Measurements from ENCODE around the gene AGT. TPM values are rescaled to one million over a fixed set of nuclear protein-coding genes. Genes with fewer than 3 reads are reported as not detected.
A peak's percentile ranks its signal among the peaks of the same experiment; 100 is the strongest.

Gene AGT
- total RNA-seq, 1 donor from 2014 or later = 6.3 TPM

DNA sequence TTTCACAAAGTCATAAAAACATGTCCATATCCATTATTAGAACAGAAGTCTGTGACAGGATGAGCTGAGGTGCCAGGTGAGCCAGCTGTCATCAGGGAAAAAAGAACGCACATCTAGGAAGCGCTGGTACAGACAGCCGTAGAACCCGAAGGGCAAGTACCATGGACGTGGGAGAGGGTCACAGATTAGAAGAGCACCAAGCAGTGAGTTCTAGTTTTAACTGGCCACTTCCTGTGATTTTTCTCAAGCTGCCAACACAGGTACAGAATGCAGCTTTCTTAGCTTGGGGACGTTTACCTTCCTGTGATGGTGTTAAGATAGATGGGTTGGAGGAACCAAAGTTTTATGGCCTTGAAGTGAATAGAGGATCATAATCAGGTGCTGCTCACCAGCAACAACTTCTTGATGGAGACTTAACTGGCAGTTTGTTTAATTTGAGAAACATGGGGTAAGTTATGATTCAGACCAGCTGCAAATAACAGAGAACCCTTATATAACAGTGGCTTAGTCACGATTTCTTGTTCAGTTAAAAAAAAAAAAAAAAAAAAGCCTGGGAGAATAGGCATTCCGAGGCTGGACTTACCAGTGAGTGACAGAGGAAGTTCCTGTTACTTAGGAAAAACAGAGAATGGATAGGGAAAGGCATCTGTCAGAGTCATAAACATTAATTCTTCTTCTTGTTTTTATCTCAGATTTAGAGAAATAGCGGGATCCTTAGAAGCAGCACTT, 30.9 kb downstream of the AGT start:
- Mint-ChIP-seq H3K9me3 (ENCODE audit: unreplicated experiment) (no peaks in the 10 kb centered on the region), H3K27ac (ENCODE audit: unreplicated experiment) (peak overlapping the region; percentile 75), H3K27me3 (ENCODE audit: unreplicated experiment) (peaks cover 4% of the 10 kb centered on the region), H3K4me3 (ENCODE audit: unreplicated experiment) (no peak overlapping the region), H3K36me3 (ENCODE audit: unreplicated experiment) (no peaks in the 10 kb centered on the region), H3K4me1 (ENCODE audit: low read depth, unreplicated experiment) (peaks cover 13% of the 10 kb centered on the region)
- DNase-seq = no peak
- TF ChIP-seq, protein P1, sequence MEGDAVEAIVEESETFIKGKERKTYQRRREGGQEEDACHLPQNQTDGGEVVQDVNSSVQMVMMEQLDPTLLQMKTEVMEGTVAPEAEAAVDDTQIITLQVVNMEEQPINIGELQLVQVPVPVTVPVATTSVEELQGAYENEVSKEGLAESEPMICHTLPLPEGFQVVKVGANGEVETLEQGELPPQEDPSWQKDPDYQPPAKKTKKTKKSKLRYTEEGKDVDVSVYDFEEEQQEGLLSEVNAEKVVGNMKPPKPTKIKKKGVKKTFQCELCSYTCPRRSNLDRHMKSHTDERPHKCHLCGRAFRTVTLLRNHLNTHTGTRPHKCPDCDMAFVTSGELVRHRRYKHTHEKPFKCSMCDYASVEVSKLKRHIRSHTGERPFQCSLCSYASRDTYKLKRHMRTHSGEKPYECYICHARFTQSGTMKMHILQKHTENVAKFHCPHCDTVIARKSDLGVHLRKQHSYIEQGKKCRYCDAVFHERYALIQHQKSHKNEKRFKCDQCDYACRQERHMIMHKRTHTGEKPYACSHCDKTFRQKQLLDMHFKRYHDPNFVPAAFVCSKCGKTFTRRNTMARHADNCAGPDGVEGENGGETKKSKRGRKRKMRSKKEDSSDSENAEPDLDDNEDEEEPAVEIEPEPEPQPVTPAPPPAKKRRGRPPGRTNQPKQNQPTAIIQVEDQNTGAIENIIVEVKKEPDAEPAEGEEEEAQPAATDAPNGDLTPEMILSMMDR (IDR thresholded peaks at IDR 0.05; ENCODE audit: partially characterized antibody, unreplicated experiment) = no peak

GRCh38 chr1:230682274-230682673, 31.6 kb downstream of the AGT start:
- Mint-ChIP-seq H3K4me3 (ENCODE audit: unreplicated experiment) (peak overlapping the region; percentile 43), H3K27ac (ENCODE audit: unreplicated experiment) (peak overlapping the region; percentile 80), H3K4me1 (ENCODE audit: low read depth, unreplicated experiment) (peaks cover 13% of the 10 kb centered on the region), H3K9me3 (ENCODE audit: unreplicated experiment) (no peaks in the 10 kb centered on the region), H3K36me3 (ENCODE audit: unreplicated experiment) (no peaks in the 10 kb centered on the region), H3K27me3 (ENCODE audit: unreplicated experiment) (peaks cover 4% of the 10 kb centered on the region)
- DNase-seq = no peak
- TF ChIP-seq, protein P1 (IDR thresholded peaks at IDR 0.05; ENCODE audit: partially characterized antibody, unreplicated experiment) = no peak

GRCh38 chr1:230681599-230681998, 32.3 kb downstream of the AGT start:
- Mint-ChIP-seq H3K9me3 (ENCODE audit: unreplicated experiment) (no peaks in the 10 kb centered on the region), H3K27ac (ENCODE audit: unreplicated experiment) (no peak overlapping the region), H3K4me3 (ENCODE audit: unreplicated experiment) (no peak overlapping the region), H3K27me3 (ENCODE audit: unreplicated experiment) (peaks cover 4% of the 10 kb centered on the region), H3K36me3 (ENCODE audit: unreplicated experiment) (peaks cover 5% of the 10 kb centered on the region), H3K4me1 (ENCODE audit: low read depth, unreplicated experiment) (peaks cover 13% of the 10 kb centered on the region)
- TF ChIP-seq, protein P1 (IDR thresholded peaks at IDR 0.05; ENCODE audit: partially characterized antibody, unreplicated experiment) = no peak
- DNase-seq = no peak

DNA sequence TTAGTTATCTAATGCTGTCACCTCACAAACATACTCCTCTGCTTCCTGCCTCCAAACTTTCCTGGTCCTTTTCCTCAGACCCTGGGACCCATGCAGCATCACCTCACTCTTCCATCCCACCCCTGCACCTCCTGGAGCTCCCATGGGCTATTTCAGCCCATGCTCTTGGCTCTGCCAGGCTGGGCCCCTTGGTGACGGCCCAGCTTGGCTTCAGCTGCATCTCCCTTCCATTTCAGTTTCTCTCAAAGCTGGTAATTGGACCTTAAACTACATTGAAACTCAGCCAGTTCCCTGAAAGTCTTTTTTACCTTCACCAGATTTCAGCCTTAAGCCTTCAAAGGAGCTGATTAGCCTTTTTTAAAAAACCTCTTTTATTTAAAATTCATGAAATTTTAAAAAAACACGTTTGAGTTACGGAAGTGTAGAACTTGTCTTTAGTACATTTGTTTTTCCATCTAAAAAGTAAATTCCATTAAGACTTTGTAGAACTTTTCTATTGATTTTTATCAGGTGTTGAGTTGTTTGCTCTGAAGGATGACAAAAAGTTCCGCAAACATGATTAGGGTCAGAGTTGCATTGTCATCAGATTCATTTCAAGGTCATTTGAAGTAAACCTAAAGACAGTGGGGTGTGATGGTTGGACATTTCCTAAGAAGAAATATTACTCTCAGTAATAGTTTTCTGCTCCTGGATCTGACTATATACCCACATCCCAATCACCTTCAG, 33.5 kb downstream of the AGT start:
- no peak overlapping the region for H3K4me3 Mint-ChIP-seq (ENCODE audit: unreplicated experiment)
- peaks cover 4% of the 10 kb centered on the region for H3K27me3 Mint-ChIP-seq (ENCODE audit: unreplicated experiment)
- peaks cover 13% of the 10 kb centered on the region for H3K4me1 Mint-ChIP-seq (ENCODE audit: low read depth, unreplicated experiment)
- TF ChIP-seq, protein P1 (IDR thresholded peaks at IDR 0.05; ENCODE audit: partially characterized antibody, unreplicated experiment) = no peak
- no peaks in the 10 kb centered on the region for H3K9me3 Mint-ChIP-seq (ENCODE audit: unreplicated experiment)
- no peak for DNase-seq
- no peak overlapping the region for H3K27ac Mint-ChIP-seq (ENCODE audit: unreplicated experiment)
- H3K36me3 Mint-ChIP-seq (ENCODE audit: unreplicated experiment) = peaks cover 14% of the 10 kb centered on the region

DNA sequence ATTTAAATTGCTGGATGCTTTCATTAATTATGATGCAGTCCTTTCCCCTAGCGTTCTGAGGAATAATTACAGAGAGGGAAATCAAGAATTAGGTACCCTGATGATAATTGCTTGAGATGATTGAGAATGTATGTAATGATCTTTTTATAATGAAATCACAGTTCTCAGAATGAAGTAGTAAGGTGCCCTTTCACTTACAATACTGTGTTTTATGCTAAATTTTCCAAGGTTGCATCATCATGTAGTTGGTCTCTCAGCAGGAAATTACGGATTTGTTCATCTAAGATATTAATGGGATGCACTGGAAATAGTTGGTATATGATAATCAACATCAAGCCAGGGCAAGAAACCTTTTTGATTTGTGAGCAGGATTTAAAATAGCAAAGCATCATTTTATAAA, 34.1 kb downstream of the AGT start:
- TF ChIP-seq, protein P1 (IDR thresholded peaks at IDR 0.05; ENCODE audit: partially characterized antibody, unreplicated experiment) = no peak
- Mint-ChIP-seq H3K27ac (ENCODE audit: unreplicated experiment) (no peak overlapping the region), H3K4me3 (ENCODE audit: unreplicated experiment) (no peak overlapping the region), H3K9me3 (ENCODE audit: unreplicated experiment) (no peaks in the 10 kb centered on the region), H3K36me3 (ENCODE audit: unreplicated experiment) (peaks cover 14% of the 10 kb centered on the region), H3K4me1 (ENCODE audit: low read depth, unreplicated experiment) (peaks cover 13% of the 10 kb centered on the region), H3K27me3 (ENCODE audit: unreplicated experiment) (peaks cover 4% of the 10 kb centered on the region)
- no peak for DNase-seq
